Body of pancreas (tissue), 4 donors: Measurements from ENCODE around the gene TOP3B.

Experiments
- POLR2A ChIP-seq, 3 donors: fragments of 450-650 bp; IDR thresholded peaks; one replicate each; pipeline ENCODE4 v1.6.1; 2016; ENCODE audit warnings: antibody characterized with exemption in 3 of 3, mild to moderate bottlenecking in 2 of 3
- TF ChIP-seq, protein P1 (sequence below), 7 experiments: fragments of 450-650 bp in 4 of 7; fragments of 200-600 bp in 3 of 7; sonication (generic) in 3 of 7; IDR thresholded peaks; one replicate each; pipeline ENCODE4 v1.5.1; 2016 to 2019; ENCODE audit warnings: antibody characterized with exemption in 7 of 7

DNA sequence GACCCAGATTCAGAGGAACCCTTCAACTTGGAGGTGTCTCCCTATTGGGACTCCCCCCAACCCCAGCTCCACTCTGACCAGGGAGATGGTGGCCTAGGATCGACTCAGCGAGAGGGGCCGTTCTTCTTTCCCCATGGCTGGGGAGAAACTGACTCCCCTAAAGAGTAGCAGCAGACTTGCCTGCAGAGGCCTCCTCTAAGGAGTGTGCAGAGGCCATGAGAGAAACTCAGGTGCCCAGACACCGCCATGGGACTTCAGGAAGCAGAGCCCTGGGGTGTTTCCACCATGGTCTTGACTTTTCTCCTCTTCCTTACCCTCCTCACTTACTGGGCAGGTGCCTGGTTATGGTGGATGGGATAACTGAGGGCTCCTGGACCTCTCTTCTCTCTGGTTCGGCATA is 2.6 kb upstream of the TOP3B start:
- no peak for TF ChIP-seq POLR2A (IDR thresholded peaks at IDR 0.05)
- TF ChIP-seq, protein P1, sequence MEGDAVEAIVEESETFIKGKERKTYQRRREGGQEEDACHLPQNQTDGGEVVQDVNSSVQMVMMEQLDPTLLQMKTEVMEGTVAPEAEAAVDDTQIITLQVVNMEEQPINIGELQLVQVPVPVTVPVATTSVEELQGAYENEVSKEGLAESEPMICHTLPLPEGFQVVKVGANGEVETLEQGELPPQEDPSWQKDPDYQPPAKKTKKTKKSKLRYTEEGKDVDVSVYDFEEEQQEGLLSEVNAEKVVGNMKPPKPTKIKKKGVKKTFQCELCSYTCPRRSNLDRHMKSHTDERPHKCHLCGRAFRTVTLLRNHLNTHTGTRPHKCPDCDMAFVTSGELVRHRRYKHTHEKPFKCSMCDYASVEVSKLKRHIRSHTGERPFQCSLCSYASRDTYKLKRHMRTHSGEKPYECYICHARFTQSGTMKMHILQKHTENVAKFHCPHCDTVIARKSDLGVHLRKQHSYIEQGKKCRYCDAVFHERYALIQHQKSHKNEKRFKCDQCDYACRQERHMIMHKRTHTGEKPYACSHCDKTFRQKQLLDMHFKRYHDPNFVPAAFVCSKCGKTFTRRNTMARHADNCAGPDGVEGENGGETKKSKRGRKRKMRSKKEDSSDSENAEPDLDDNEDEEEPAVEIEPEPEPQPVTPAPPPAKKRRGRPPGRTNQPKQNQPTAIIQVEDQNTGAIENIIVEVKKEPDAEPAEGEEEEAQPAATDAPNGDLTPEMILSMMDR (IDR thresholded peaks at IDR 0.05): no peak
